Upper lobe of left lung (tissue), 4 donors: ENCODE measurements around the gene GPR137C.

Source experiments
- EP300 ChIP-seq, 4 donors: sonication (generic); formaldehyde crosslinking; IDR thresholded peaks; one replicate each; pipeline ENCODE4 v1.5.1; 2017; ENCODE audit warnings: antibody characterized with exemption in 4 of 4, control low read depth in 2 of 4
- POLR2A ChIP-seq, 4 donors: fragments of 450-650 bp; IDR thresholded peaks; one replicate each; pipeline ENCODE4 v1.5.1; 2016 to 2017; ENCODE audit warnings: antibody characterized with exemption in 4 of 4, mild to moderate bottlenecking in 2 of 4
- POLR2AphosphoS5 ChIP-seq, 2 donors: sonication (generic); formaldehyde crosslinking; IDR thresholded peaks; one replicate each; pipeline ENCODE4 v1.5.1; 2017; ENCODE audit warnings: antibody characterized with exemption in 2 of 2
- TF ChIP-seq, protein P1 (sequence below), 6 experiments: fragments of 450-650 bp in 4 of 6; fragments of 200-600 bp in 2 of 6; sonication (generic) in 2 of 6; IDR thresholded peaks; one replicate each; pipeline ENCODE4 v1.5.1; 2016 to 2019; ENCODE audit warnings: antibody characterized with exemption in 6 of 6

DNA sequence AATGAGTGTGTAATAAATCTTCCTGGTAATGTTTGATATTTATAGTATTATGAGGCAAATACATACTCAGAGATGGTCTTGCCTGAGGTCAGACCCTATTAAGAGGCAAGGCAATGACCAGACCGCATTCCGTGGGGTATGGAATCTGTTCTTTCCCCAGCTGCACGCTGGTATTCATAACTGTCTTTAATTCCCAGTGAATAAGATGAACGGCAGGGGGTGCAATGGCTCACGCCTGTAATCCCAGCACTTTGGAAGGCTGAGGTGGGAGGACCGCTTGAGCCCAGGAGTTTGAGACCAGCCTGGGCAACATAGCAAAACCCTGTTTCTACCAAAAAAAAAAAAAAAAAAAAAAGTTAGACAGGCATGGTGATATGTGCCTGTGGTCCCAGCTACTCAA is 98.1 kb downstream of the GPR137C start:
- TF ChIP-seq POLR2A (IDR thresholded peaks at IDR 0.05) (no peak), EP300 (IDR thresholded peaks at IDR 0.05) (no peak), POLR2AphosphoS5 (IDR thresholded peaks at IDR 0.05) (no peak)
- TF ChIP-seq, protein P1, sequence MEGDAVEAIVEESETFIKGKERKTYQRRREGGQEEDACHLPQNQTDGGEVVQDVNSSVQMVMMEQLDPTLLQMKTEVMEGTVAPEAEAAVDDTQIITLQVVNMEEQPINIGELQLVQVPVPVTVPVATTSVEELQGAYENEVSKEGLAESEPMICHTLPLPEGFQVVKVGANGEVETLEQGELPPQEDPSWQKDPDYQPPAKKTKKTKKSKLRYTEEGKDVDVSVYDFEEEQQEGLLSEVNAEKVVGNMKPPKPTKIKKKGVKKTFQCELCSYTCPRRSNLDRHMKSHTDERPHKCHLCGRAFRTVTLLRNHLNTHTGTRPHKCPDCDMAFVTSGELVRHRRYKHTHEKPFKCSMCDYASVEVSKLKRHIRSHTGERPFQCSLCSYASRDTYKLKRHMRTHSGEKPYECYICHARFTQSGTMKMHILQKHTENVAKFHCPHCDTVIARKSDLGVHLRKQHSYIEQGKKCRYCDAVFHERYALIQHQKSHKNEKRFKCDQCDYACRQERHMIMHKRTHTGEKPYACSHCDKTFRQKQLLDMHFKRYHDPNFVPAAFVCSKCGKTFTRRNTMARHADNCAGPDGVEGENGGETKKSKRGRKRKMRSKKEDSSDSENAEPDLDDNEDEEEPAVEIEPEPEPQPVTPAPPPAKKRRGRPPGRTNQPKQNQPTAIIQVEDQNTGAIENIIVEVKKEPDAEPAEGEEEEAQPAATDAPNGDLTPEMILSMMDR (IDR thresholded peaks at IDR 0.05) = no peak
